Limb (tissue), 2 donors: Measurements from ENCODE around the gene TBC1D4.
"Not testable (repeated sequence)": the region's sequence is repeated elsewhere in the genome, so short reads cannot be mapped to it uniquely, and the experiment has no call there.

ENCODE experiments used
- DNase-seq, 2 donors: peaks; one replicate each; pipeline ENCODE4 v3.0.0-alpha.2; 2016; ENCODE audit errors: extremely low spot score in 2 of 2

Gene TBC1D4

DNA sequence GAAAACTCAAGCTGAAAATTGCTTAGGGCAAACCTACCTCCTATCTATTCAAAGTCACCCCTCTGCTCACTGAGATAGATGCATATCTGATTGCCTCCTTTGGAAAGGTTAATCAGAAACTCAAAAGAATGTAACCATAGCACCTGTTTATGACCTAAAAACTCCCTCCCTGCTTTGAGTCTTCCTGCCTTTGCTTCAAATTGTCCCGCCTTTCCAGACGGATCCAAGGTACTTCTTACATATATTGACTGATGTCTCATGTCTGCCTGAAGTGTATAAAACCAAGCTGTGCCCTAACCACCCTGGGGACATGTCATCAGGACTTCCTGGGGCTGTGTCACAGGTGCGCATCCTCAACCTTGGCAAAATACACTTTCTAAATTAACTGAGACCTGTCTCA, 118.6 kb downstream of the TBC1D4 start:
- DNase-seq, result no peak

DNA sequence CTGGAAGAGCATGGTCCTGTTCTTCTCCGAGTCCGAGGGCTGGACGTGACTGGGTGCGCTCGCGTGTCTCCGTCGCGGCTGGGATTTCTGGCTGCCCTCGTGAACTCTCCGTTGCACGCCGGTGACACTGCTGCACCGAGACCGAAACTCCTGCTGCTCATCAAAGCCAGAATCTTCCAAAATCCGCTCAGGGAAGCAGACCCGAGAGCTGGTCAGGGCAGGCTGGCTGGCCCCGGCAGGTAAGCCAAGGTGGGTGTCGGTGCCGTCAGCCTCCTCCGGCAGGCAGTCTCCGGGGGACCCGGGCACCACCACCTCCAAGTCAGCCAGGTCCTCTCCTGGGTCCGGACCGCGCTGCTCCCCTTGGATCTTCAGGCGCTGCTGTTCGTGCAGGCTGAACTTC, 119.9 kb downstream of the TBC1D4 start:
- DNase-seq, result no peak

- DNase-seq, result no peak
Observed at GRCh38 chr13:75360170-75360569, 121.8 kb downstream of the TBC1D4 start.

DNA sequence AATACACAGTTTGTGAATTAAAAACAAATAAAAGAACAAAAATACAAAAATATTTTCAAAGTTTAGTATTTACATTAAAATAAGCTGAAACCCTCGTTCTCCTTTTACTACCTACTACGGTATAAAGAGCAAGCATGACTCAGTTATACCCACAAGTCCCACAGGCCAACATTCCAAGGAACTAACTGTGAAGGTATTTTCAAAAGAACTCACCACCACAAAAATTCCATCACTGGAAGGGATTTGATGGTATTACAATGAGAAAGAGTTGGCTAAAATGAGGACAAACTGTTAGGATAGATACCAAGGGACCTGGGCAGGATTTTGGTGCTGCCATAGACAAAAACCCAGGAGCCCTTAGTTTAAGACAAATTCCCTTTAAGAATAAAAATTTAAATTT, 122.7 kb downstream of the TBC1D4 start:
- no peak for DNase-seq

GRCh38 chr13:75357576-75358289, 124.2 kb downstream of the TBC1D4 start:
- DNase-seq, result peak in 1 of 2 donors; percentile 27

DNA sequence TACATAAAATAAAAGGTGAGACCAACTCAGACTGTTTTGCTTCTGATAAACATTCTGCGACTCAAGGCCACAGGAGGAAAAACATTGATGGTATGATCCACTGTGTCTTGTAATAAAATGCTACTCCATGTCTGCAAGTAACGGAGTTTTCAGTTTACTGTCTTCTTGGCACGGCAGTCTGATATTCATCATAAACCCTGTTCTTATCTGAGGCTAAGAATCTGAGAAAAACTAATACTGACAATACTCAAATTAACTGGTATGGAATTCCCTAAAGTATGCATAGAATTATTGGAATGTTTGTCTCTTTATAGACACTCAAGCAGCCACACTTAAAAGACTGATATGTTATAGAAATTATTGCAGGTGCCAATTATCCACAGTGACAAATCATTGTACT, 125.5 kb downstream of the TBC1D4 start:
- DNase-seq, result no peak

DNA sequence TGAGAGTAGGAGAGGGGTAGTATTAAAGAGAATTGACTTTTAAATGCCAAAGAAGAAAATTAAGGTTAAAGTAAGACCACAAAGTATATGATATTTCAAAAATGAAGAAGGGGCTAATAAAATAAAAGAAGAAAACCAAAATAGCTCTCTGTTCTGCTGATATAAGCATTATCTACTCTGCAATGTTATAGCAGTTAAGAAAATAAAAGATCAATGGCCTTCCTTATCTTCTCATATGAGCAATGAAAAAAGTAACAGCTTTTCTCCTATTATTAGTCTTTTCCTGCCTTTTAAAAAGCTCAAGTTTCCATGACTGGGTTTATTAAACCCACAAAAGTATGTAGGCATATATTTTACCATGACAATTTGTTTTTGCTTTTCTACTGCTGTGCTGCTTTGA, 126.4 kb downstream of the TBC1D4 start:
- DNase-seq, result no peak

- no peak for DNase-seq
Observed at GRCh38 chr13:75353781-75354193, 128.2 kb downstream of the TBC1D4 start.

GRCh38 chr13:75352641-75353327, 129.2 kb downstream of the TBC1D4 start:
- DNase-seq, result no peak

DNA sequence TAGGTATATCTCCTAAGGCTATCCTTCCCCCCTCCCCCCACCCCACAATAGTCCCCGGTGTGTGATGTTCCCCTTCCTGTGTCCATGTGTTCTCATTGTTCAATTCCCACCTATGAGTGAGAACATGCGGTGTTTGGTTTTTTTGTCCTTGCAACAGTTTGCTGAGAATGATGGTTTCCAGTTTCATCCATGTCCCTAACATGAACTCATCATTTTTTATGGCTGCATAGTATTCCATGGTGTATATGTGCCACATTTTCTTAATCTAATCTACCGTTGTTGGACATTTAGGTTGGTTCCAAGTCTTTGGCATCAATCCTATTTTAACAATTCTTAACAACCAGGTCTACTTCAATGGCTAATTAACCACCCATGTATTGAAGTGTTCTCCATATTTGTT, 130.4 kb downstream of the TBC1D4 start:
- DNase-seq, result not testable (repeated sequence)

DNA sequence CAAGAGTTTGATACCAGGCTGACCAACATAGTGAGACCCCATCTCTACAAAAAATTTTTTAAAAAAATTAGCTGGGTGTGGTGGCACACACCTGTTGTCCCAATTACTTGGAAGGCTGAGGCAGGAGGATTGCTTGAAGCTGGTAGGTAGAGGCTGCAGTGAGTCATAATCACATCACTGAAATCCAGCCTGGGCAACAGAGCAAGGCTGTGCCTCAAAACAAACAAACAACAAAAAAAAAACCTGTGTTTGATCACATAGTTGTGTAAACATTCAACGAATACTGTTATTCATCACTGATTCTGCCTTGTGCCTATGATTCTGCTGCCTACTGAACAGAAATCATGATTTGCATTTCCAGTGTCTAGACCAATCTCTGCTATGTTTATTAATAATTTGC, 134.0 kb downstream of the TBC1D4 start:
- DNase-seq, result no peak

GRCh38 chr13:75347457-75347856, 134.5 kb downstream of the TBC1D4 start:
- no peak for DNase-seq

- DNase-seq, result no peak
Observed at GRCh38 chr13:75345193-75345592, 136.8 kb downstream of the TBC1D4 start.

- DNase-seq, result no peak
Observed at GRCh38 chr13:75341028-75341427, 140.9 kb downstream of the TBC1D4 start.

DNA sequence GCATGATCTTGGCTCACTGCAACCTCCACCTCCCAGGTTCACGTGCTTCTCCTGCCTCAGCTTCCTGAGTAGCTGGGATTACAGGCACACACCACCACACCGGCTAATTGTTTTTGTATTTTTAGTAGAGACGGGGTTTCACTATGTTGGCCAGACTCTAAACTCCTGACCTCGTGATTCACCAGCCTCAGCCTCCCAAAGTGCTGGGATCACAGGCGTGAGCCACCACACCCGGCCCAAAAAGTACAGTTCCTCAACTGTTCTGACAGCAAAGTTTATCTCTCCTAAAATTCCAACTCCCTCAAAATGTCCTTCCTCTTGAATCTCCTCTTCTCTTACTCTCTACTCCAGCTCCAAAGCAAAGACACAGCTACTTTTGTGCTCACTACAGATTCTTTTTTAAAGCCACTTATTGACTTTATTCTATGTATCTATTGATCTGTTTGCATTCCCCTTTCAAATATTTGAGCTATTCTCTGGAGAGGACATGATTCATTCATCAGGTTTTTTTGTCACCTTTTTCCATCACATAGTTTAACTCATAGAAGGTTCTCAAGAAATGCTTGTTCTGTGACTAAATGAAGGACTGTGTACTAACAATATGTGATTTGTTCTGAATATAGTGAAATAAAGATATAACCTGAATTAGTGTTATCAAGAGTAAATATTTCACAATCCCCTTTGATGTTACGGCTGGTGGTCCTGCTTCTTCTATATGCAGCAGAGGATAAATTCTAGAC, 142.2 kb downstream of the TBC1D4 start:
- no peak for DNase-seq

- DNase-seq, result no peak
Observed at GRCh38 chr13:75334634-75335447, 147.1 kb downstream of the TBC1D4 start.

- no peak for DNase-seq
Observed at GRCh38 chr13:75333103-75333502, 148.9 kb downstream of the TBC1D4 start.

DNA sequence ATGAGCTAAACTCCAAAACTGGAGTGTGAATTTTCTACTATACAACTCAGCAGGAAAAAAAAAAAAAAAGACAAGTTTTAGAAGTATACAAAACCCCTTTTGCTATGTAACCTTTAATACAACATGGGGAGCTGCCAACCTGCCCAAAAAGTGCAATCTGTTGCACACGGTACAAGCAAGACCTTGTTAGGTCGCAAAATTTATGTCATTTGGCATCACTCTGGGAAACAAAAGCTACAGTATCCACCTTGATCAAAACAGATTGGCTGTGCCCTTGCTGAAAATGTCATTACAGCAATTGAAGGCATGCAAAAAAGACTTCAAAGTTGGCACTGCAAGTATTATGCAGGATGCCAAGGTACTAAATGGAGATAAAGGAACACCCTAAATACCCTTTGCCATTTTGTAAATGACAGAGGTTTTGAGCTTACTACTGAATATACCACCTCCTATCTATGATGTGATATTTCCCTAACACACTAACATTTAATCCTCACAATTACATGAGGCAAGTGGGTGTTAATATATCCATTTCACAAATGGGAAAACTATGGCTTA, 150.1 kb downstream of the TBC1D4 start:
- DNase-seq, result no peak

DNA sequence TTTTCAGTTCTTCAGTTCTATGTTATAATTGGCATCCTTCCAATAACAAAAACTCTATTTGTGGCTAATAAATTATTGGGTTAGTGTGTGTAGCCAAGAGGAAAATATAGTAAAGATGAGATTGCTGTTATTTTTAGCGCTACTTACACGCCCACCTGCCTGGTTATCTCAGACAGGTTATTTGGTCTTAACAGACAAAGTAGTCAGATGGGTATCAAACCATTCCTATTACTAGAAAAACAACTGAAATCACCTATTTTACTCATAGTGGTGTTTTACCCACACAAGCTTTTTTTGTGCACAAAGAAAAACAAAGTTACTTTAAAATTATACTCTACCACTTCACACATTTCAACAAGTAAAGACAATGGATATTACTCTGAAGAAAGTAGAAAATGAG, 151.2 kb downstream of the TBC1D4 start:
- DNase-seq, result no peak

DNA sequence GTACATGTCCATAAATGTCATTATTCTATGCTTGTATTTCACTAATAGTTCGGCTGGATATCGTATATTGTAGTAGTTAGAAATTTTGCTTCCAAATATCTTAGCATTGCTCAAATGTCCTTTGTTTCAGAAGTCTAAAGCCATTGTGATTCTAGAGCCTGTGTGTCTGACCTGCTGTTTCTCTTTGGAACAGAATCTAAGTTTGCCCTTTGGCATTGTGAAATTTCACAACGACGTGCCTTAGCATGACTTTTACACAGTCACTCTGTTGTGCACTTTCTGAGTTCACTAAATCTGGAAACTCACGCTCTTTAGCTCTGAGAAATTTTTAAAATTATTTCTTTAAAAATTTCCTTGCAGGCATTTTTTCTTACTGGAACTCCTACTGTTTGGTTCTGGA, 152.2 kb downstream of the TBC1D4 start:
- no peak for DNase-seq

- no peak for DNase-seq
Observed at GRCh38 chr13:75329097-75329496, 152.9 kb downstream of the TBC1D4 start.
